HTERT RPE-1 (cell line): ENCODE results near the gene EMC6.
"Not testable (repeated sequence)": the region's sequence is repeated elsewhere in the genome, so short reads cannot be mapped to it uniquely, and the experiment has no call there.

Experiments used
- in situ Hi-C: fragments of 300-500 bp; cut with MboI; formaldehyde crosslinking; loops from 4 replicates; pipeline ENCODE4 v1.14.3; 2020; ENCODE audit warnings: low sequenced_read_pairs

Gene EMC6

DNA sequence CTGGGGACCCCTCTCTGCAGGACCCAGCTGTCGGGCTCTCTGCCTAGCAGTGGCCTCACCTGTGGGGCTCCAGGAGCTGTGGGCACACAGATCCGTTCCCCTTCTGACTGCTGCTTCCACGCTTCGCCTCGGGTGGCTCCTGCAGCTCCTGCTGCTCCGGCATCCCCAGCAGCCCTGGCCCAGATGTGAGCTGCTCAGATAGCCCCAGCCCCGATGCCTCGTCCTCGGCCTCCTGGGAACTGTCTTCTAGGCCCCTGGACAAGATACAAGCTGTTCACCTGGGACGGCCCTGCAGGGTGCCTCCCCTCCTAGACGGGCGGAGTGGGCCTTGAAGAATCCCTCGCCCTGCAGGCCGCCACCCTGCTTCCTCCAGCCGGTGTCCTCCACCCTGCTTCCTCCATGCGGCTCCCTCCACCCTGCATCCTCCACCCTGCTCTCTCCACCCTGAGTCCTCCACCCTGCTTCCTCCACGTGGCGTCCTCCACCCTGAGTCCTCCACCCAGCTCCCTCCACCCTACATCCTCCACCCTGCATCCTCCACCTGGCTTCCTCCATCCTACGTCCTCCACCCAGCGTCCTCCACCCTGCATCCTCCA, 11.0 kb downstream of the EMC6 start:
- in situ Hi-C loops, result no loop called here

DNA sequence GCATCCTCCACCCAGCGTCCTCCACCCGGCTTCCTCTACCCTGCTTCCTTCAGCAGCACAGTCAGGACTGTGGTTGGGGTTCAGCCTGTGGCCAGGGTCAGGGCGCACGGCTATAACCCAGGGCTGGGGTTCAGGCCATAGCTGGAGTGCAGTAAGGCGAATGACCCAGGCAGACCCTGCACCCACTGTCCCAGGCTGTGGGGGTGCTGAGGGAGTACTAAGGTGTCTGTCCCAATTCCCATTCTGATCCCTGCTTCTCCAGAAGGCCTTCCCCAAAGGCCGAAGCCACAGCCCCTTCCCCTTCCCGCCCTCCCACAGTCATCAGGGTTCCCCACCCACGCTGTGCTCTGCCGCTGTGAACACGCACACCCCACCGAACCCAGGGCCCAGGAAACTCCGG, 12.4 kb downstream of the EMC6 start:
- in situ Hi-C loops, result no loop called here

DNA sequence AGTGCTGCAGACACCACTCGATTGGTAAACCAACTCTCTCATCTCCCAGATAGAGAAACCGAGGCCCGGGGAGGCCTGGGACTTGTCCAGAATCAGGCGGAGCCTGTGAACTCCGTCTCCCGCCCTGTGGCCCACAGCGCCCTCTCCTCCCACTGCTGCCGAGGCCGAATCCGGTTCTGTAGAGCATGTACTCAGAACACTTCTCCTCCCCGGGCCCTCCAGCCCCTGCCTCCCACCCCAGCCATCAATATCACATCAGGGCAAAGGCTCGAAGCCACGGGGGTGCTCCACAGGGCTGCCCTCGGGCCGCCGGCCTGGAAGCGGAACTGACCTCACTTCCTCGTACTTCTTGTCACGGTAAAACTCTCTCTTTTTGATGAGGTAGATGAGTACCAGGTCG, 13.0 kb downstream of the EMC6 start:
- in situ Hi-C loops, result no loop called here

- in situ Hi-C loops, result no loop called here
These were observed 13.4 kb downstream of the EMC6 start for GRCh38 chr17:3682033-3682432.

DNA sequence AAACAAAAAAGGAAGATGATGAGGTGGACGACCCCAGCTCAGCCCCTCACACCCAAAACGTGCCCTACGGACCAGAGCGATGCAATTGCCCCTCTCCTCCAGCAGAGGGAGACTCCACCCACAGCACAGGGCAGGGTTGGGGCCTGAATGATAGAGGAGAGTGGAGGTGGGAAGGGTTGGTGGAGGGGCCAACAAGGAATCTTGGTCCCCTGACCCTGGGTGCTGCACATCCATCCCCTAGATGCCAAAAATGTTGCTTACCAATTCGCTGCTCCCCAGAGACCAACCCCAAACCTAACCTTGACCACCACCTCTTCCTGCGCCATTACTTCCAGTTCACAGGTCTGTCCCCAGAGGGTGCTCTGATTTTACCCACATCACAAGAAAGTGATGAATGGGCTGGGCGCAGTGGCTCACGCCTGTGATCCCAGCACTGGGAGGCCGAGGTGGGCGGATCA, 14.5 kb downstream of the EMC6 start:
- in situ Hi-C loops, result no loop called here

- in situ Hi-C loops, result no loop called here
These were observed 16.6 kb downstream of the EMC6 start for GRCh38 chr17:3685174-3685573.

DNA sequence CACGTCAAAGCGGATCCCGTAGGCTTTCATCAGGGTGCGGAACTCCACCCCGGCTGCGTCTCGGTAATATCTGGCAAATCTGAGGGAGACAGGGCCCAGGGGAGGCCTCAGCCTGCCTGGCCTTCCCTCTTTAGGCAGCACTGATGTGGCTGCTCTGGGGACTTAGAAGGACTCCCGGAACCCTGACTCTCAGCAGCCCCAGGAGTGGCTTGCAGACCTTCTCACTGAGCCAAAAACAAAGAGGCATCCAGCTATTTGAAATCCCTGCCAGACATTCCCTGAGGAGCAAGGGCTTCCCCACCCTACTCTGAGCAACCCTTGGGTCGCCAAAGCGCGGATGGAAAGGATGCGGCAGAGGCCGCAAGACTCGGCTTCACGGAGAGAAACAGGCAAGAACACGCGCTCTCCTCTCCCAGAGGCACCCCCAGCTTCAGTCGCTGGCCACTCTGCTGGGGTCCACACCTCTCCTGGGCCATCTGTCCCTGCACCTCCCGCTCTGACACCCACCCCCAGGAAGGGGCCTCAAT, 19.5 kb downstream of the EMC6 start:
- in situ Hi-C loops, result no loop called here

DNA sequence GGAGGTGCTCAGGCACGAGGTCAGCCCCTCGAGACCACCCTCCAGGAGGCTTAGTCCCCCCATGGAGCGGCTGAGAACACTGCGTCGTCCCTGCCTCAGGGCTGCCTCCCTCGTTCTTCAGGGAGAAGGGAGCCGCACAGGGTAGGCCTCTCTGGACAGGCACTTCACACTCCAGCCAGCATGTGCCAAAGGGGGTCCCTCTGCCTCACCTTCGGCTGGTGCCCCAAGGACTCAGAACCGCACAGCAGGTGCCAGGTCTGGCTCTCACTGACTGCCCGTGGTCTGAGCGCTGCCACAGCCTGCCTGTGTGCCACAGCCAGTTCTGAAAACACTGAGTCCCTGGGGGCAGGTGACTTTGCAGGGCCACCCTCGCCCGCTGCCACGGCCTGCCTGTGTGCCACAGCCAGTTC, 20.2 kb downstream of the EMC6 start:
- in situ Hi-C loops, result no loop called here

- in situ Hi-C loops, result no loop called here
These were observed 20.9 kb downstream of the EMC6 start for GRCh38 chr17:3689262-3690093.

DNA sequence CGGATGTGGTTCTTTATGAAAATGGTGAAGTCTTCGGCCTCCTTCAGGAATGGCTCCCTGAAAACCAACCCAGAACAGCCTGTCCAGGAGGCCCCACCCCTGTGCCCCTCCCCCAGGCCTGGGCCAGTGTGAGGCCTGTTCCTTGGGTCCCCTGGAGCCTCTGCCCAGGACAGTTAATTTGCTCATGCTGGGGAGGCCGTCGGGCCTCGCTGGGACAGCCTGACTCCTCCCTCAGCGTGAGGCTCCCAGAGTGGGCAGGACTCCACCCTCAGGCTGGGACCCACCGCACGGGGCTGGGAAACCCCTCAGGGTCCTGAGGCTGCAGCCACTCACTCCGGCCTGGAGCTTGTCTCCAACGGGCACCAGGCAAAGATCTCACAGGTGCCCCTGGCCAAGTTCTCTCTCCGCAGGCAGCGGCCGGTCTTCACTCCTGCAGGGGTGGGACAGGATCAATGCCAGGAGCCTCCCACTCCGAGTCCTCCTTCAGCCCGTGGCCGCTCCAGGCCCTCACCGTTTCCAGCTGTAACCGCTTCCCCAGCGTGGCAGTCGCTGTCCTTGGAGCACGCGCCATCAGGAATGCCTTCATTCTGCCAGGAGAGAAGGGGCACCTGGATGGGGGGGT, 21.6 kb downstream of the EMC6 start:
- in situ Hi-C loops, result no loop called here

DNA sequence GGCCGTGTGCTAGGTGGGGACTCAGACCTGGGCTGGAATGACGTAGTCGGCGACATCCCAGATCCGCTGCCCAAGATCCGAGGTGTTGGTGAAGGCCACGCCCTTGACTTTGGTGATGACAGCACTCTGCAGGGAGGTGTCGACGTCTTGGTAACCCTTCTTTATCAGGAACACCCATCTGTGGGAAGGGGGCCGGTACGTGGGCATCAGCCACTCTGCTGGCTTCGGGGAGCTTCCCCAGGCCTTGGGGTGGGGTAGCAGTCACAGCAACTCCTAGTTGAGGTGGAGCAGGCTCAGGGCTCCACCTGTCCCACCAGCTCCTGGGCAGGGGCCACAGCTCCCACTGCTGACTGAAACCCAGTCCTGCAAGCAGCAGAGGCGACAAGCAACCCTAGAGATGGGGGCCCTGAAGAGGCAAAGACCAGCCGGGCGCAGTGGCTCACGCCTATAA, 23.0 kb downstream of the EMC6 start:
- in situ Hi-C loops, result no loop called here

- in situ Hi-C loops, result no loop called here
These were observed 23.7 kb downstream of the EMC6 start for GRCh38 chr17:3692346-3692745.

- in situ Hi-C loops, result no loop called here
These were observed 24.5 kb downstream of the EMC6 start for GRCh38 chr17:3693141-3693540.

DNA sequence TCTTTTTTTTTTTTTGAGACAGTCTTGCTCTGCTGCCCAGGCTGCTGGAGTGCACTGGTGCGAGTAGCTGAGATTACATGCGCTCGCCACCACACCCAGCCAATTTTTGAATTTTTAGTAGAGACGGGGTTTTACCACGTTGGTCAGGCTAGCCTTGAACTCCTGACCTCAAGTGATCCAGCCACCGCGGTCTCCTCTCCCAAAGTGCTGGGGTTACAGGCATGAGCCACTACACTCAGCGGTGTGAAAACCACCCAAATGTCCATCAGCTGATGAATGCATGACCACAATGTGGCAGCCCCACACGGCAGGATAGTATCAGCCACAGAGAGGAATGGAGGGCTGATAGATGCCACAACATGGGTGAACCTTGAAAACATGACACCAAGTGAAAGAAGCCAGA, 25.2 kb downstream of the EMC6 start:
- in situ Hi-C loops, result no loop called here

GRCh38 chr17:3695129-3695722, 26.6 kb downstream of the EMC6 start:
- in situ Hi-C loops, result no loop called here

DNA sequence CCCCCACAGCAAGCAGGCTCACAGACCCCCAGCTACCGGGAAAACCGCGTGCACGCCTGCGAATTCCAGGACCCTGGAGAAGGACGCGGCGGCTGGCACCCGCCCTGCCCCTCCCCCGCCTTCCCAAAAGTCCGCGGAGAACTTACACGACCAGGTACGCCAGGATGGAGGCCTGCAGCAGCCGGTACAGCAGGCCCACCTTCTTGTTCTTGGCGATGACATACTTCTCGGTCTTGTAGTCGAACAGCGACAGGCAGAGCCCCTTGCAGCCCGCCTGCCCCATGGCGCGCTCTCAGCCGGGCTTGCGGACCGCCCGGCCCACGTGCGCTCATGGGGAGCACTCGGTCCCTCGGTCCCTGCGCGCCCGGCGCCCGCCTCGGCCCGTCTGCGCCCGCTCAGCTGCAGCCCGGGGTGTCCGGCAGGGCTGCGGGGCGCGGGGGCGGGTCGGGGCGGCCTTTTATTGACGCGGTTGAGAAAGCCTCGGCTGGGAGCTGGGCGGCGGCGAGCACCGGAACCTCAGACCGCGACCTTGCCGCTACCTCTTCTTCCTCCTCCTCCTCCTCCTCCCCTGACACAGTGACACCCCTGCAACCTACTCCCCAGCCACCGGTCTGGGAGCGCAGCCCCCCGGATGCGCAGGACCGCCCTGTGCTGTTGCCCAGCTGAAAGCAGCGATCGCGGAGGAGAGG, 27.3 kb downstream of the EMC6 start, which contains the start of gene P2RX5:
Gene P2RX5 (minus strand): TSS at position 433 of the 689 bp plus-strand sequence. CDS start 150 bp downstream, at position 283.
- in situ Hi-C loops, result no loop called here

GRCh38 chr17:3697103-3697476, 28.5 kb downstream of the EMC6 start:
- in situ Hi-C loops, result no loop called here

- in situ Hi-C loops, result no loop called here
These were observed 29.5 kb downstream of the EMC6 start for GRCh38 chr17:3698139-3698538.

DNA sequence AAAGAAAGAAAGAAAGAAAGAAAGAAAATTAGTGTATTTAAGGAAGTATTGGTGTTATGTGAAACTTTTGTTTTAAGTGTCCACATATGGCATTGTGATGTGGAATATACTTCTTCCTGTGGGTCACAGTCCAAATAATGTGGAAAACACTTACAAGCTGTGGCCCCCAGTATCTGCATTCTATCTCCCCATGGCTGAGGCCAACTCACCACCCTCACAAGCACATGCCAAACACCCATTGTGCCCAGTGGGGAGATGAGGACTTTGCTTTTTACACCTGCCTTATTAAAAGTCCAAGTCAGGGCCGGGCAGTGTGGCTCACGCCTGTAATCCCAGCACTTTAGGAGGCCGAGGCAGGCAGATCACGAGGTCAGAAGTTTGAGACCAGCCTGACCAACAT, 31.3 kb downstream of the EMC6 start:
- in situ Hi-C loops, result no loop called here

DNA sequence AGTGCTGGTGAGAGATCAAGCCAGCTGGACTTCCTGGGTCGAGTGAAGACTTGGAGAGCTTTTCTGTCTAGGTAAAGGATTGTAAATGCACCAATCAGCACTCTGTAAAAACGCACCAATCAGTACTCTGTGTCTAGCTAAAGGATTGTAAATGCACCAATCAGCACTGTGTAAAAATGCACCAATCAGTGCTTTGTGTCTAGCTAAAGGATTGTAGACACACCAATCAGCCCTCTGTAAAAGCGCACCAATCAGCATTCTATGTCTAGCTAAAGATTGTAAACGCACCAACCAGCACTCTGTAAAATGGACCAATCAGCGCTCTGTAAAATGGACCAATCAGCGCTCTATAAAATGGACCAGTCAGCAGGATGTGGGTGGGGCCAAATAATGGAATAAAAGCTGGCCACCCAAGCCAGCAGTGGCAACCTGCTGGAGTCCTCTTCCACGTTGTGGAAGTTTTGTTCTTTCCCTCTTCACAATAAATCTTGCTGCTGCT, 33.5 kb downstream of the EMC6 start:
- in situ Hi-C loops, result not testable (repeated sequence)
